Activated T-cell treated with anti-CD3 and anti-CD28 coated beads, Interleukin-2, amount 50 U/mL, for 1 hour (primary cell): ENCODE data around the gene MYOZ1.
"Not testable (repeated sequence)": the region's sequence is repeated elsewhere in the genome, so short reads cannot be mapped to it uniquely, and the experiment has no call there.

ENCODE experiments used
- DNase-seq: peaks from one replicate; pipeline ENCODE4 v3.0.0-alpha.2; 2020

Gene MYOZ1, protein sequence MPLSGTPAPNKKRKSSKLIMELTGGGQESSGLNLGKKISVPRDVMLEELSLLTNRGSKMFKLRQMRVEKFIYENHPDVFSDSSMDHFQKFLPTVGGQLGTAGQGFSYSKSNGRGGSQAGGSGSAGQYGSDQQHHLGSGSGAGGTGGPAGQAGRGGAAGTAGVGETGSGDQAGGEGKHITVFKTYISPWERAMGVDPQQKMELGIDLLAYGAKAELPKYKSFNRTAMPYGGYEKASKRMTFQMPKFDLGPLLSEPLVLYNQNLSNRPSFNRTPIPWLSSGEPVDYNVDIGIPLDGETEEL

DNA sequence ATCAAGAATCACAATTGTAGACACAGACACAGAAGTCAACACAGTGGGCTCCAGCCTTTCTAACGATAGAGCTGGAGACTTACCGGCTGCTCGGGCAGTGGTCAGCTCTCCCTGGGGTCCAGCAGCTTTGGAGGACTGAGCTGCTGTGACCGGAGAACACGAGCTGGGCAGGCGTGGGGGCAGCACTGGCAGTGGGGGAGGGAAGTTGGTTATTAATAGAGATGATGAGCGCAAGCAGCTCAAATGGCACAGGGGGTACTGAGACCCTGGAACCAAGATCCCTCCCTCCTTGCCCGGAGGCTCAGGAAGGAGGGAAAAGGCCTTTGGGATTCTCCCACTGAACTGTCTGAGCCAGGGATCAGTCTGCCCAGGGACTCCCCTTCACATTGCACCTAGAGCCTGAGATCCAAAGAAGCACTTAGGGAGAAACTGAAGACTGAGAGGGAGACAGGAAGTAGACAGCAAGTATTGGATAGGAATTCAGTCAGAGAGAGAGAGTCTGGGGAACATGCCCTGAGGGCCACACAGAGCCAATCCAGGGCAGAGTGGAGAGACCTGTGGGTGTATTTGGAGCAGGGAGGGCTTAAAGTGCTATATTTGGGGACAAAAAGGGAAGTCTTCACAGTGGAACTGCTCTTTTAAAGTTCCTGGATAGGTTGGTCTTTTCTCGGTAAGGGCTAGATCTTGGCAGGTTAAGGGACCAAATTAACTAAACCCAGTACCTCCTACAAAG, at the start of gene MYOZ1:
Gene MYOZ1, minus strand, starts transcription at position 147 of the 733 bp plus-strand sequence. CDS start 1,457 bp downstream, outside the sequence.
- DNase-seq = no peak

DNA sequence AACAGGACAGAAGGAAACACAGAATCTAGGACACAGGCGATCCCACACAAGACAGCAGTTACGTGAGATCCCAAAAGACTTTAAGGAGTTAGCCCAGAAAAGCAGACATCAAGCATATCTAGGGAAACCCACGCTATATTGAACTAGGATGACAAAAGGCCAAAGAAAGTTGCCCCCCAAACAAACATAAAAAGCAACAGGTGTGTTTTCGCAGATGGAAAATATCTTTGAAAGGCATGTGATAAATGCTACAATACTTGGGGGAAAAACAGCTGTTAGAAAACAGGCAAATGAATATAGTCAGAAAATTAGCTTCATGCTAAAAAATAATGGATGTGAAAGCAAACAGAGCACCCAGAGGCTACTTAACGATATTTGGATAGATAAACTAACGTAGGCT, 49.5 kb upstream of the MYOZ1 start:
- not testable (repeated sequence) for DNase-seq

DNA sequence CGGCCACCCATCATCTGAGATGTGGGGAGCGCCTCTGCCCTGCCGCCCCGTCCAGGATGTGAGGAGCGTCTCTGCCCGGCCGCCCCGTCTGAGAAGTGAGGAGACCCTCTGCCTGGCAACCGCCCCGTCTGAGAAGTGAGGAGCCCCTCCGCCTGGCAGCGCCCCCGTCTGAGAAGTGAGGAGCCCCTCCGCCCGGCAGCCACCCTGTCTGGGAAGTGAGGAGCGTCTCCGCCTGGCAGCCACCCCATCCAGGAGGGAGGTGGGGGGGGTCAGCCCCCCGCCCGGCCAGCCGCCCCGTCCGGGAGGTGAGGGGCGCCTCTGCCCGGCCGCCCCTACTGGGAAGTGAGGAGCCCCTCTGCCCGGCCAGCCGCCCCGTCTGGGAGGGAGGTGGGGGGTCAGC, 48.3 kb upstream of the MYOZ1 start:
- DNase-seq = not testable (repeated sequence)

DNA sequence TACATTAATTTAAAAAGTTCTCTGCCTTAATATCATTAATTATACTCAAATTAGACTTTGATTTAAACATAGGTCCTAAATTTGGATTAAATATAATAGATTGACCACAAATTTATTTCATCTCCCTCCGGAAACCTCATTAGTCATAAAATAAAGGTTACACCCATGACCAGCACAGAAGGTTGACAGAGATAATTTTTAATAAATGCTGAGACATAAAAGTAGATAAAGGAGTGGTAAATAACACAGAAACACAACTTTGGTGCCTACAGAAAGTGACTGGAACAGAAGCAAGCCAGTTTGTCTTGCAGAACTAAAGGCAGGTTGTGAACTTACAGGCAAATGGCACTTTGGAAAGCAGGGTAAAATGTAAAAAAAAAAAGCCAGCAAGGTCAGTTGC, 46.4 kb upstream of the MYOZ1 start:
- not testable (repeated sequence) for DNase-seq

DNA sequence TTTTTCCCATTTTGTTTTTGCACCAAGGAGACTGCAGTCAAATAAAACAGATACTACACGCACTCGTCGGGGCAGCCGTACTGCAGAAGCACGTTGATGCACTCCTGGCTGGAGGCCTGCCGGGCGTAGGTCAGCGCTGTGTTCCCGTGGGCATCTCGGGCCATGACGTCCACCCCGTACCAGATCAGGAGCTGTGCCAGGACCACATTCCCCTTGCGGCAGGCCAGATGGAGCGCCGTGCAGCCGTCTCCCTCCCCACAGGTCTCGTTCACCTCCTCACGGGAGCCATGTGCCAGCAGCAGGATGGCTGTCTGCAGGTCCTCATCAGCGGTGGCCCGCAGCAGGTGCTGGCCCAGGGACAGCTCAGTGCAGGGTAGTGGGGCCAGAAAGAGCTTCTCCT, 33.3 kb upstream of the MYOZ1 start:
- not testable (repeated sequence) for DNase-seq

DNA sequence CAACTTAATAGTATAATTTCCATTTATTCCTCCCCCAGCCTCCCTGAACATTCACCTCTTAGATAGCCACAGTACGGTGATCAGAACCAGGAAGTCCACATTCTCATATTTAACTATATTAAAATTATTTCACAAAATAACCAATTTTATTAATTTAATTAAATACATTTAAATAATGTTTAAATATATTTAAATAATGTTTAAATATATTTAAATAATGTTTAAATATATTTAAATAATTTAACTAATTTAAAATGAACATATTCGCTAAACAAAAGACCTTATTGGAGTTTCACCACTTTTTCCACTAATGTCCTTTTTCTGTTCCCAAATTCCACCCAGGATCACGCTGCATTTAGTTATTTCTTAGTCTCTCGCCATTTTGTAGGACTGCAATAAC, 27.1 kb upstream of the MYOZ1 start:
- not testable (repeated sequence) for DNase-seq

DNA sequence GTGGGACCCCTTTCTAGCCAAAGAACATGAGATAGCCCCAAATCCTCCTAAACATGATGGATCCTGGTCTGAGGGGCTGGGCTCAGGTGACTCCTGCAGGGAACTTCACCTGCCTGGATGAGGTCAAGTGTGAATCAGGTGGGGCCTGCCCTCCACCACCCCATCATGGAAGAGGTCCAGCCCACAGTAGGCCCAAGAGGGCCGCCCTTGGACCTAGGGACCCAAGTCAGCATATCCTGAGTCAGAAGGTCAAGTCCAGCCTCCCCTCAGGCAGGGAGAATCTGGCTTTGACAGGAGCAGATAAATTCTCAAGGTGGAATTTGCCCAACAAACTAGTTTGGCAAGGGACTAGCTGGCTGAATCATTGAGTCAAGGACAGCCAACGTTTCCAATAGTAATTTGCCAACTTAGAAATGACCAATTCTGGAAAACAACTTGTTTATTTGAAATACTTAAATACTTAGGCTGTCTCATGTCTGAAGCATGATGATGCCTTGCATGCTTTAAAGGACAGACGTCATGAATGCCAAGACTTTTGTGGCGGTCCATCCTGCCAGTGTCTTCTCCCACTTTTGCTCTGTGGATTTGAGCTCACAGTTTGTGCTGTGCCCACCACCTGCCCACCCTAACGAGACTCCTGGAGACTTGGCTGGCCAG, 25.0 kb upstream of the MYOZ1 start:
- DNase-seq = not testable (repeated sequence)

DNA sequence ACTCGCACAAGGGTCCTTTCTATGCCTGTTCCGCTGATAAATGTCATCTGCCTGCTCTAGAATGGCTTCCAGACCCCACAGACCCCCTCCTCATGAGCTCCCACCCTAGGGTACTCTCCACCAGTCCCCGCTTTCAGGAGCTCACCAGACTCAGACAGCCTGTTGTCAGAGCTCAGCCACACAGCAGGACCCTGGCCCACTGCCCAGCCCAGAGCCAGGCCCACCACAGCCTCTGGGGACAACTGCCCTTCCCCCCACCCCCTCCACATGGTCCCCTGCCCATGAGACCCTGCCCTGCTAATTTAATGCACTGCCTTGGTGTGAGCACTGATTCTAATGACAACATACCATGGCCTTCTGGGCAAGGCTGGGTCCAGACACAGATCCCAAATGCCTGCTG, 24.3 kb upstream of the MYOZ1 start:
- not testable (repeated sequence) for DNase-seq

DNA sequence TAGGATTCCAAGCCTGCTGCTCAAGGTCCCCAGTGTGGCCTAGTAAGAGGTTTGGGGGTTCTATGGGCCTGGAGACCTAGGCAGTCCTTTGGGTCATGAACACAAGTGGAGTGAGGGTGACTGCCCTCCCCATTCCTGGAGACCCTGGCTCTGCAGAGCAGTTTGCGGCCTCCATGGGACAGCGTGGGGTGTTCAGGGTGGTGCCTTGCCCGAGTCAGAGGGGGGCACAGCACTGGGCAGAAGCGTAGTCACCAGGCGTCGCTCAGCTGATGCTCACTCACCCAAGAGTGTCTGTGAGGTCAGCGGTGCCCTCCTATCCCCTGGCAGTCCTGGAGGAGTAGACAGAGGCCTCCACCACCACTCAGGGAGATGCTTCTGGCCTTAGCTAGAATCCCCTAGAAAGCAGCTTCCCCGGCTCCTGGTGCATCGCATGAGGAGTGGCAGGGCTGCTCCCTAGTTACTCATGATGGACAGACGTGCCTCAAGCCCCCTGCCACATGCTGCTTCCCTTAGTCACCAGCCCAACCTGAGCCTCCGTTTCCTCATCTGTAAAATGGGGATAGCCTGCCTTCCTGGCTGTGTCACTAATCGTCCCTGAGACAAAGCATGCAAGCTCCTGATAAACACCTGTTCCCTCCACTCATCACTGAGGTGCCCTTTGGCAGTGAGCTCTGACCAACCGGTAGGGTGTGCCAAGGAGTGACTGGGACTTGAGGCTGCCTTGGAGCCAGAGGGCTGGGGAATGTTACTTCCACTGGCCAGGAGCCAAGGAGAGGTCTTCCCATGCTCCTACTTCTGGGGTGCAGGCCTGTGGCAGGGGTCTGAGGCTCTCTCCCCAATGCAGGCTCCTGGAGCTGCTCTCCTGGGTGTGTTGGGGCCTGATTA, 23.1 kb upstream of the MYOZ1 start:
- not testable (repeated sequence) for DNase-seq

DNA sequence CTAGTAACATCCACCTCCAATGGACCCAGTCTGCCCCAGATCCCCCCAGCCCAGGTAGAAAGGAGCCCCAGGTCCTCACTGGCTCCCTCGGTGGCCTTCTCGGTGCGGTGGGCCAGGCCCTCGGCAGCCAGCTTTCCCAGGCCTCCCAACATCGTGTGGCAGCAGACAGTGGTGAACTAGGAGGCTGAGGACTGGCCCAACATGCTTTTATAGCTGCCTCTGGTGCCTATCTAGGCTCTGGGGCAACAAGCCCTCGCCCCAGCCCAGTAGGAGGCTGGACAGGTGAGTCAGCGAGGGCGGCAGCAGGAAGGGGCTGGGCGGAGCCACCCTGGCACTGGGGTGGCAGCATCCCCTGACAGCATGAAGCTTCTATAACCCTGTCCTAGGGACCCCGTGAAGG, 22.3 kb upstream of the MYOZ1 start:
- not testable (repeated sequence) for DNase-seq

DNA sequence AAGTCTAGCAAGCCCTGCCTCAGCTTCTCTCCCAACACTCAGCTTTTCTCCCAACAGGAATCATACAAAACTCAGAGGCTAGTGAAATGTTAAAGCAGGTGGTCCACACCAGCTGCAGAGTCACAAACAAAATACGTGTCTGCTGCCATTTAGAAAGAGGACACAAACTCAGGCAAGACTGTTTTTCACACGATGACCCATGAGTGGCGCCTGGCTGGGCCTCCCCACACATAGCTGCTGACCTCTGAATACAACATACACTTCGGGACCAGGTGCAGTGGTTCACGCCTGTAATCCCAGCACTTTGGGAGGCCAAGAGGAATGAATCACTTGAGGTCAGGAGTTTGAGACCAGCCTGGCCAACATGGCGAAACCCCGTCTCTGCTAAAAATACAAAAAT, 21.4 kb upstream of the MYOZ1 start:
- not testable (repeated sequence) for DNase-seq

DNA sequence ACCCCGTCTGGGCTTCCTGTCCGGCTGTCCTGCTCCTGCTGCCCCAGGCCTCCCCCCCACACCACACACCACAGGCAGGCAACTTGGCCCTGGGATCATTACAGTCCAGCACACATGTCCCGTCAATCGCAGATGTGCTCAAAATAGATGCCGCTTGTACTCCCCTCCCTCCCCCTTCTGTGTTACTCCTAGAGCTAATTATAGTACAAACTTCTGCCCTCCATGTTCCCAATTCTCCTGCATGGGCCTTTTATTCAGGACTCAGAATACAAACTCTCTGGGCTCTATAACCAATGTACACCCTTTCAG, 14.7 kb upstream of the MYOZ1 start, which contains the start of gene SYNPO2L:
Gene SYNPO2L, minus strand, starts transcription at position 40 of the 309 bp plus-strand sequence. CDS start 107 bp downstream, outside the sequence.
- DNase-seq = no peak

DNA sequence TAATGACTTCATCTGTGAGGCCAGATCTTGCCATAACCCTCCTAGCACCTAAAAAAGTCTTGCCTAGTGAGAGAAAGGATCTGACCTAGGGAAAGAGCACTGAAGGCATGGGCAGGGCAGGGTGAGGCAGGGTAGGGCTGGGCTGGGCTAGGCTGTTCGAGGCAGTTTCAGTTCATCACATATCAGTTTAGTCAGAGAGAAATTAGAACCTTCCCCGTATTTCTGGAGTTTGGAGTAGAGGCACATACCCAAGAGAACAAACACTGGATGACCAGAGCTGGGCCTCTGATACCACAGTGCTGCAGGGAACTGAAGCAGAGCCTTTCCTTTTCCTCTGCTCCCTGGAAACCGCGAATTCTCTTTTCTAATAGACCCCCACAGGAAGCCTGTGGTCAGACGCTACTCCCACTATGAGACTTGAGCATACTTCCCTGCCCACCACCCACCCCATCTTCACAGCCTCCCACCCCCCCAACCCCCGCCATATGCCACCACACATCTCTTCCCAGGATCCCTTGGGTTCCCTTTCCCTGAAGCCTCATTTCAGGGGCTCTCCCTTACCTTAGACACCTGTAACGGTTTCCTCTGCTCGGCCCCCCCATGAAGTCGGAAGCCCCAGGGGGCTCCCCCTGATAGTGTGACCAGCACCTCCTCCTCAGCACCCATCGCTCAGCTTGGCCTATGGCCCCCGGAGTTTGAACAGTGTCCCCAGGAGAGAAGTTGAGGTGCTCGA, 14.1 kb upstream of the MYOZ1 start:
- no peak for DNase-seq

DNA sequence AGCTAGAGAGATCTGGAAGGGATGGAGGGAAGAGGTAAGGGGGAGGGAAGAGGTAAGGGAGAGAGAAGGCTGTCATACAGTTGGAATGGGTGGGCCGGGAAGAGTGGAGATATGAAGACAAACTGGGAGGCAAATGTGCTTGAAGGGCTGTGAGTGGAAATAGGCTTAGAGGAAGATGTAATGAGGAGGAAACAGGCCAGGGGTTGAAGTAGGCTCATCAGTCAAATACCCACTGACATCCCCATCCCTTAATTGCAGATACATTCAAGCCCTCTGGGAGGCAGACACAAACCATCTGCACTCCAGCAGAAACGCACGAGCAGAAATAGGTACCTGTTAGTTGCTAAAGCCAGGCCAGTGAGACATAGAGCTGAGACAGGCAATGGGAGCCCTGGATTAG, 12.4 kb upstream of the MYOZ1 start:
- no peak for DNase-seq

DNA sequence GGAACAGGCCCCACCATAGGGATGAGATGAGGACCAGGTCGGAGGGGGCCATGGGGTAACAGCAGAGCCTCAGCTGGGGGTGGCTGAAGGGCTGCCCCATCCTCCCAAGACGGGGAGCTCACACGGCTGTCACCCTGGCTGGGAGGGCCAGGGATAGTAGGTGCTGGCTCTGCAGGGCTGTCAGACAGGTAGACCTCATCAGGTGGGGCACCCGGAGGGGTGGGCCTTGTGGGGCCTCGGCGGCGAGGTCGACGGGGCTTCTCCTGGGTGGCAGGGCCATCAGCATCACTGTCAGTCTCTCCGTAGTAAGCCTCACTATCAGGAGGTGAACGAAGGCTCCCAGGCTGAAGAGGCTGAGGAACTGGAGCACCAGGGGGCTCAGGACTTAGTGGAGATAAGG, 11.9 kb upstream of the MYOZ1 start:
- DNase-seq = no peak

DNA sequence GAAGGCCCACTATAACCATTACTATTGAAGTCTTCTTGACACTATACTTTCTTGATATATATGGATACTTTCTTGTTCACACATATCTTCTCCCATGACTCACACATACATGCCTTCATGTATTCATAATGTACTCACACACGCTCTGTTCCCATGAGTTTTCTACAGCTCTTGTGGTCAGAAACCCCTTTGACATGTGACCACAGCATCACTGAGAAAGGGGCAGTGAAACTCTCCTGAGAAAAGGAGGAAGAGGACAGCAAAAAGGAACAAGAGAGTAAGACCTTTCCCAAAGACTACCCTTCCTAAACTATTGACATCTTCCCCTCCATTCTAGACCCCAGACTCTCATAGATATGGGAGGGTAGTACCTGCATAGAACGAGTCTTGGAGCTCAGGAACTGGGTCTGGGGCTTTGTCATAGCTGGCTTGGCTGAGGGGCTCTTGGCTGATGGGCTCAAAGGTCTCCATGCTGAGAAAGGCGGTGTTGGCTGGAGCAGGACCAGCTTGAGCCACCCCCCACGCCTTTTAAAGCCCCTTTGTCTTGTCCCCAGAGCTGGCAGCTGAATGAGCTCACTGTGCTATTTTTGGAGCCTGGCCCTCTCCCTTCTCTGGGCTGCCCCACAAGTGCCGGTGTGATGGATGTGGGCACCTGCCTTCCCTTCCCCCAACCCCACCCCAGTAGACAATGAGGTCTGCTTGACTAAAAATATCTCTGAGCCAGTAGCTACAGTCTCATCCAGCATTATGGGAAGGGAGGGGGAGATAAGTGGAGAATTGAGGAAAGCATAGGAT, 9.5 kb upstream of the MYOZ1 start:
- DNase-seq = no peak

DNA sequence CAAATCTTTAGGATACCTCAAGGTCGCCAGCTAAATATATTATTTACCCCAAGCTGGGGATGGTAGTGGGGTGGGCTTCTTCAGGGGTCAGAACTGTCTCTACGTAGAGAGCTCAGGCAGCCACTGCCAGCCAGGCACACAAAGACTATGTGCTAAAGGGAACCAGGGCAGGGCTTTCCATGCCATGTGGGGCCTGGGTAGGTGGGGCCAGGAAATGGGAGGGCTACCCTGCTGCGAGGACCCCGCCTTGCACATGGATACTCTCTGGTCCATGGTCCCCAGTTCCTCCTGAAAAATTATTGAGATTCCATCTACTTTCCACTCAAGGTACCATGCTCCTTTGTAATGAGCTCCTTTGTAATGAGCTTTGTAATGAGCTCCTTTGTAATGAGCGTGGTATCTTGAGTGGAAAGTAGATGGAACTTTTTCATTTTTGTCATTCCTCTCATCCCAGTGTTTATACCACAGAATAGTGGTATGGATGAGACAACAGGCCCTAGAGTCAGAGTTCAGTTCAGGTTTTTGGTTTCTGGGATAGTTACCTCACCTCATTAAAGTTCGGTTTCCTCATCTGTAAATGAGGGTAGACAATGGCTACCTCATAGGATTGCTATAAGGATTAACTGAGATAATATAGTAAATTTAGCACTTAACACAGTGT, 8.7 kb upstream of the MYOZ1 start:
- DNase-seq = no peak

DNA sequence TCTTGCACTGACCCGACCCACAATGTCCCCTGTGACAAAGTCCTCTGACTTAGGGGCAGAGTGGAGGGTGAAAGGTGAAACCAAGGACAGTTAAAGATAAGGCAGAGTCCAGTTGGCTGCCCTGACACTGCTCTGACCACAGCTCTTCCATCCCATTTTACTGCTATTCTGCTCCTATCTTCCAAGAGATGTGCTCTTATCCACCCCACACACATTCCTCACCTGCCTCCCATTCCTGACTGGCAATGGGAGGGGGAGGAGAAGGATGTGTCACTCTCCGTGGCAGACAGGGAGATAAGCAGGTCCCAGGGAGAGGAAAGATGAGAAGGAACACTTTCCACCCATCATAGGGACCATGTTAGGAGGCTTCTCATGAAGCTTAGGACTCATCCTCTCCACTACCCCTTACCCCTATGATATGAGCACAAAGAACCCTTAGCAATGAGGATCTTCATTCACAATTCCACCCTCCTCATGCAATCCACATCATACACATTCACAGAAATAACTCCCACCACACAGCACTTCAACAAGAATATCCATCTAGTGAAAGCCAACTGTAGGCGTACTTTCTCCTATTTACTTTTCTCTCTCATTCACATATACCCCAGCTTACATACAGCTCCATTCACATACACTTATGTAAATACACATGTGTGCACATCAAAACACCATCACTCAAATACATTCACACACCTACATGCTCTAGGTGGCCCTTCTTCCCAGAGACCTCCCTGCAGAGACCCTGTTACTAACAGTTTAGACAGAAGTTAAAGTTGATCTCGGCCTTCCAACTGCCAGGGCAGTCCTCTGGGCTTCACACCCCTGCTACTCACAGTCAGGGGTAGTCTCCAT, 7.9 kb upstream of the MYOZ1 start:
- DNase-seq = no peak

DNA sequence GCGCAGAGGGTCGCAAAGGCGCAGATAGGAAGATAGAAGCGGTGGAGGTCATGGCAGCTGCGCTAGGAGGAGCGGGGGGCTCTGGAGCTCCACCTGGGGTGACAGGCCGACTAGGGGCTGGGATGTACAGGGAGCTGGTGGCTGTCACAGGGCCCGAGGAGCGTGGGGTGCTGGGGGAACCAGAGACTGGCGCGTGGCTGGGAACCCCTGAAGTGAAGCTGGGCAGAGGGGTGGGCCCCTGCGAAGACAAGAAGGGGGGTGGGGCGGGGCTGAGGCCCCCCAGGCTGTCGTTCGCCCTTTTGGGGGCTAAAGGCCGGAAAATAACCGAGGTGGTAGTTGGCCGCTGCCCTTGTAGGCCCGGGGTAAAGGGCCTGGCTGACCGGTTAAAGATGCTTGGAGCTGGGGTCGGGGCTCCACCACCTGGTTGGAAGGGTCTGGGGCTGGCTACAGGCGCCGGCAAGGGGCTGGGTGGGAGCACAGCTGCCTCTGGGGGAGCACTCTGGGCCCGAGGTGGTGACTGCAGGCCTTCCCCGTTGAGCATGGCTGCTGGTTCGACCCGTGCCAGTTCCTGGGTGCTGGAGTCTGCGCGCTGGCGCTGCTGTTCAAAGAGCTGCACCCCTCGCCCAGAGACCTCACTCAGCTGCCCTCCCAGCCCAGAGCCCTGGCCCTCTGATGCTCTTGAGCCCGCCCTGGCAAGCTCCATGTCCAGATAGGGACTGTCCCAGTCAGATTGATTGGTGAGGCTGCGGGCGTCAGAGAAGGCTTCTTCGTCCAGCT, 6.8 kb upstream of the MYOZ1 start:
- DNase-seq = no peak
